Dermis blood vessel endothelial cell (primary cell): Measurements from ENCODE around the gene UFSP1. TPM values are rescaled to one million over a fixed set of nuclear protein-coding genes. Genes with fewer than 3 reads are reported as not detected.

Source experiments
- DNase-seq: peaks from one replicate; pipeline ENCODE4 v3.0.0; 2010
- total RNA-seq: library from RNA; depleted of rRNA; stranded (reverse); fragments of >200 nt; gene quantifications from 2 replicates; pipeline ENCODE4 v1.2.3, GENCODE V29; 2014

The UFSP1 gene
- total RNA-seq, 1 donor from 2014 or later: 2.9 TPM

DNA sequence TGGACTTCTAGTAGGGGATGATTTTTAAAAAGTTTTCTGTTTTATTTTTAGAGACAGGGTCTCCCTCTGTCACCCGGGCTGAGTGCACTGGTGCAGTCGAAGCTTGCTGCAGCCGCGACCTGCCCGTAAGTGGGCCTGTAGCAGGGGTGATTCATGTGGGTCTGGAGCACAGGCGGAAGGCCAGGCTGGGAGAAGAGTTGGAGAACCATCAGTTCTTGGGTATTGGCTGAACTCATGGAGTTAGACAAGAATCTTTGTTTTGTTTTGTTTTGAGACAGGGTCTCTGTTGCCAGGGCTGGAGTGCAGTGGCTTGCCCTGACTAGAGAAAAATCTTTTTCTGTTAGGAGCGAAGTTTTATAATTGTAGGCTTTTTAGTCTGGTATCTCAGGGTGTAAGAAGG lies 8.9 kb downstream of the UFSP1 start:
- DNase-seq: no peak

DNA sequence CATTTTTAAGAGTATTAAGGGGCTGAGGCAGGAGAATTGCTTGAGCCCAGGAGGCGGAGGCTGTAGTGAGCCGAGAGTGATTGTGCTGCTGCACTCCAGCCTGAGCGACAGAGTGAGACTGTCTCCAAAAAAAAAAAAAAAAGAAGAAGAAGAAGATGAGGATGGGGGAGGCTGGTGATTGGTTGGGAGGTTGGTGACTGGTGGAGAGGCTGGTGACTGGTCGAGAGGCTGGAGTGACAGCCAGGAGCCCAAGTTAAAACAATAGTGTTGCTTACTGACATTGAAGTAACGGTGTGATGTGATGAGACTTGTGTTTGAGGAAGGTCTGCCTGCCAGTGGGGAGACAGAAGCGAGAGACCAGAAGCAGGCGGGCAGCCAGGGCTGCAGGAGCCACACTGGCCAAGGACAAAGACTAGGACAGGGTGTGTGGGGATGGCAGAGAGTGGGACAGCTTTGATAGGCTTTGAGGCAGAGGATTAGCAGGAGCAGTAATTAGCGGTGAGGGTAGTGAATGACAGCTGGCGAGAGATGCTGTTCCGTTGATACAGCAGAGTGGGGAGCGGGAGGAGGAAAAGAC lies 9.7 kb downstream of the UFSP1 start:
- DNase-seq: no peak

GRCh38 chr7:100878685-100879084 lies 10.8 kb downstream of the UFSP1 start:
- DNase-seq: no peak

GRCh38 chr7:100878013-100878412 lies 11.5 kb downstream of the UFSP1 start:
- DNase-seq: no peak

- no peak for DNase-seq
Measured at GRCh38 chr7:100875356-100875751, 14.2 kb downstream of the UFSP1 start.

DNA sequence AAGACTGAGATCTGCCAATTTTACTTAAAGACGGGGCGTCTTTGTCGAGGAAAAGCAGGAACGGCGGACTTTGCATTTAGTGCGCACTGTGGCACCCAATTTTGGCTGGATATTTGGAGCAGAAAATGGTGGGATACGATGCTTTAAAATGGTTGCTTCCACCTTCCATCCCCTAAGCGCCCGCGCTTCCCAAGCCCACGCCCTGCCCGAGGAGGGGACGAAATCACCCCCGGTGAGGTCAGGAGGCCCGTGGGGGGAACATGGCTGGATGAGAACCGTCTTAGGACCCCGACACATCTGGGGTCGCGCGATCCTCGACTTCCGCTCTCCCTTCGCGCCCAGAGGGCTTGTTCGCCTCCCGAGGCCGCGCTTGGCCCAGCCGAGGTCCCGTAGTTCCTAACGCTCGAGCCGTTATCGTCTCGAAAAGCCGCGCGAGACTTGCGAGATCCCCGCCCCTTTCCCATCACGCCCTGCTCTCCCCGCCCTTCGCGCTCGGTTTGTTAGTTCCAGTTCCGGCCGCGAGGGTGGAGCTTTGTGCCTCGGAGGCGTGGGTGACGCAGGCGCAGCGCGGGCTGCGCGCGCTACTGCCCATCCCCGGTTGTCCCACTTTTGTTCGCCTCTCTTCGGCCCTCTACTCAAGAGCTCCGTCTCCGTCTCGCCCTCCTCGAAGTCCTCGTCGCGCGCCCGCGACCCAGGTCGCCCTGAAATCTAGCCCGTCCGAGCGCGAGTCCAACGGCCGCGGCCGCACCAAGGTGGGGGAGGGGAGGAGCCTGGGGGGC lies 14.7 kb downstream of the UFSP1 start, which contains the start of gene SRRT:
TSS of gene SRRT (plus strand) at position 527 of the 779 bp plus-strand sequence. CDS start 488 bp downstream, outside the sequence.
- peak; percentile 99 for DNase-seq

- no peak for DNase-seq
Measured at GRCh38 chr7:100874300-100874576, 15.3 kb downstream of the UFSP1 start.

DNA sequence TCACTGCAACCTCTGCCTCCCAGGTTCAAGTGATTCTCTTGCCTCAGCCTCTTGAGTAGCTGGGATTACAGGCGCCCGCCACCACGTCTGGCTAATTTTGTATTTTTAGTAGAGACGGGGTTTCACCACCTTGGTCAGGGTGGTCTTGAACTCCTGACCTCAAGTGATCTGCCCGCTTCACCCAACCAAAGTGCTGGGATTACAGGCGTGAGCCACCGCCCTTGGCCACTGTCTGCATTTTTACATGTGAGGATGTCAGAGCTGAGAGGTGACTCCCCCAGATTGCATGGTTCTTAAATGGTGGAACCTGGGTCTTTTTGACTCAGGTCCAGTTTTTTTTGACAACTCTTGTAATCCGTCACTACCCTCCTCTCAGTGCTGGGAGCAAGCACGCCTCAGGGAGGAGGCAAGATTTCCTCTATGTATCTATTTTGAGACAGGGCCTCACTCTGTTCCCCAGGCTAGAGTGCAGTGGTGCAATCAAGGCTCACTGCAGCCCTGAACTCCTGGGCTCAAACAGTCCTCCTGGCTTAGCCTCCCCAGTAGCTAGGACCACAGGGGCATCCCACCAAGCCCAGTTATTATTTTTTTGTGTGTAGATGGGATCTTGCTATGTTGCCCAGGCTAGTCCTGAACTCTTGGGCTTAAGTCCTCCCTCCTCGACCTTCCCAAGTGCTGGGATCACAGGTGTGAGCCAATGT lies 15.8 kb downstream of the UFSP1 start:
- no peak for DNase-seq

GRCh38 chr7:100867776-100868485 lies 21.6 kb downstream of the UFSP1 start:
- DNase-seq: no peak

GRCh38 chr7:100867040-100867775 lies 22.3 kb downstream of the UFSP1 start, which contains the start of gene TRIP6:
Gene TRIP6, plus strand, starts transcription at chr7:100867387. Its CDS starts 111 bp downstream, at chr7:100867498.
- peak; percentile 78 for DNase-seq

GRCh38 chr7:100866729-100867039 lies 22.8 kb downstream of the UFSP1 start:
- no peak for DNase-seq

GRCh38 chr7:100865938-100866728 lies 23.4 kb downstream of the UFSP1 start:
- DNase-seq: peak; percentile 74

GRCh38 chr7:100865372-100865911 lies 24.1 kb downstream of the UFSP1 start:
- peak; percentile 65 for DNase-seq

GRCh38 chr7:100864263-100864845 lies 25.2 kb downstream of the UFSP1 start:
- no peak for DNase-seq

- peak; percentile 59 for DNase-seq
Measured at GRCh38 chr7:100863406-100863950, 26.0 kb downstream of the UFSP1 start.

GRCh38 chr7:100861616-100861985 lies 27.9 kb downstream of the UFSP1 start:
- no peak for DNase-seq

- DNase-seq: no peak
Measured at GRCh38 chr7:100860702-100861615, 28.6 kb downstream of the UFSP1 start.

- no peak for DNase-seq
Measured at GRCh38 chr7:100859856-100860255, 29.7 kb downstream of the UFSP1 start.

DNA sequence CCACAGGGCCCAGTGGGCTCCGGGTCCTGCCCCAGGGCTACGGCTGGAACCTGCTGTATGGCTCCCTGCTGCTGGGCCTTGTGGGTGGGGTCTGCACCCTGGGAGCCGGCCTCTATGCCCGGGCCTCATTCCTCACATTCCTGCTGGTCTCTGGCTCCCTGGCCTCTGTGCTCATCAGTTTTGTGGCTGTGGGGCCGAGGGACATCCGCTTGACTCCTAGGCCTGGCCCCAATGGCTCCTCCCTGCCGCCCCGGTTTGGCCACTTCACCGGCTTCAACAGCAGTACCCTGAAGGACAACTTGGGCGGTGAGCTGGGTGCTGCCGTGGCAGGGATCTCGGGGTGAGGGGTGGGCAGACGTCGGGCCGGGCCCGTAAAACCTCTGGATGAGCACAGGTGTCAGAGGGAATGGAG lies 32.6 kb downstream of the UFSP1 start:
- no peak for DNase-seq

GRCh38 chr7:100855515-100855914 lies 34.0 kb downstream of the UFSP1 start:
- DNase-seq: no peak
